ENCODE data around the gene GRK1.

GRK1 gene

DNA sequence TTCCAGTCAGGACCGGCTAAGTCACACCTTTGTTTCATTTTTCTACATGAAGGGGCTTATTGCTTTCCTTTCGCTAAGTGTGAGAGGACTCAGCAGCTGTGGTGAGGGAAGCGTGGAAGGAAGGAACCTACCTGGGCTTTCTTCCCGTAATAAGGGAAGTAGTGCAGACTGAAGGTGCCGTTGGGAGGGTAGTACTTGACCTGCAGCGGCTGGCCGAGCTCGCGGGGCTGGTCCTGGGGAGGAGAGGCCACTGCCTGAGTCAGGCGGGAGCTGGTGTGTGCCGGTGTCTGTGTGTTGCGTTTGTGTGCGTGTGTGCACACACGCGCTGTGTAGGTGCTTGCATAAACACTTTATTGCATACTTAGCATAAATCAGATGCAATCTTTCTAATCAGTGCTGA, 16.7 kb upstream of the GRK1 start:
- DNase-seq (ENCODE audit: low read depth in 2 of 2), result no peak

DNA sequence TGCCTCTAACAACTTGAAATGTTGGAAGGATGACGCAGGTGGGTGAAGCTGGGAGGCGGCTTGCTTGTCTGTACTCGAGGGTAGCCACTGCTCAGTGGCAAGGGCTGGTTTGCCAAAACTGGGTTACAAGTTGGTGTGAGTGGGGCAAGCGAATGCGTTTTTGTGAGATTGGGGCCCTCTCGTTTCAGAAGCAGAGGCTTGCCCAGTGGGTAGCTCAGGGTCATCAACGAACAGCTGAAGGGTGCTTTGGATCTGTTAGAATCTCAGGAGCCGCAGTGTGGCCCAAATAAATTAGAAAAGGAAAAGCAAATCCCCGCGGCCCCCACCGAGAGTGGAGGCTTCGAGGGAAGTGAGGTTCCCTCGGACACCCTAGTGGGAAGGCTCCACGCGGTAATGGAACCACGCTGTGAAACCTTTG, 16.3 kb upstream of the GRK1 start:
- DNase-seq (ENCODE audit: low read depth in 2 of 2), result no peak

DNA sequence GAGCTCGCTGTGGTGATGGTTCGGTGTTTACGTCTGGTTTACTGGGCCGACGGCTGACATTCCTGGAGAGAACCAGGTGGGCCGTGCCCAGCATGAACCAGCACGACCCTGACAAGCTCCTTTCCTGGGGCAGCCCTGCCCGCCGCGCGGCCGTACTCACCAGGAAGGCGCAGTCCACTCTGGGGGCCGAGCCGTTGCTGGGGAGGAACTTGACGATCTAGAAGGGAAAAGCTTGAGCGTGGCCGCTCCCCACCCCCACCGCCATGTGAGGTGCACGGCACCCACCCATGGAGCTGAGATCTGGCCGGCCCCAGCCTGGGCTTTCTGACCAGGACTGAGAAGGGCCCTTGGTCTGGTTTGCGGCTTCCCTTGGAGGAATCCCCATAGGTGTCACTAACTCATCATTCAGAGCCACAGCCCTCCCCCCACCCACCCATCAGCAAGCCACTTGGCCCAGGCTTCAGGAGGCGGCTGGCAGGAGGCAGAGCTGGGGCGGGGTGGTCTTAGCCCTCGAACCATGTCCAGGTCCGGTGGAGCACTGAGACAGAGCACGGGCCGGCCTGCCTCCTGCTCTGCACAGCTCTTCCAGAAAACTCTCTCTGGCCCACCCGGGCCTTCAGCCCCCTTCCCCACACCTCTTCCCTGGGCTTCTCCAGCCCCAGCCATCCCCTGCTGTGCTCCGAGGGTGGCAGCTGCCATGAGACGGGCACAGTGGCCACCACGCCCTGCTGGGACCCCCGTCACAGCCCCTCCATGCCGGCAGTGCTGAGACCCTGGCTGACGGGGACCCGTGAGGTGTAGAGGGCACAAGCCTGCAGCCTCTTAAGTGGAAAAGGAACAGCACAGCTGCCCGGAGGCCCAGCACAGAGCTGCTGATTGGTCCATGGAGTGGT, 15.3 kb upstream of the GRK1 start:
- no peak for DNase-seq (ENCODE audit: low read depth in 2 of 2)

DNA sequence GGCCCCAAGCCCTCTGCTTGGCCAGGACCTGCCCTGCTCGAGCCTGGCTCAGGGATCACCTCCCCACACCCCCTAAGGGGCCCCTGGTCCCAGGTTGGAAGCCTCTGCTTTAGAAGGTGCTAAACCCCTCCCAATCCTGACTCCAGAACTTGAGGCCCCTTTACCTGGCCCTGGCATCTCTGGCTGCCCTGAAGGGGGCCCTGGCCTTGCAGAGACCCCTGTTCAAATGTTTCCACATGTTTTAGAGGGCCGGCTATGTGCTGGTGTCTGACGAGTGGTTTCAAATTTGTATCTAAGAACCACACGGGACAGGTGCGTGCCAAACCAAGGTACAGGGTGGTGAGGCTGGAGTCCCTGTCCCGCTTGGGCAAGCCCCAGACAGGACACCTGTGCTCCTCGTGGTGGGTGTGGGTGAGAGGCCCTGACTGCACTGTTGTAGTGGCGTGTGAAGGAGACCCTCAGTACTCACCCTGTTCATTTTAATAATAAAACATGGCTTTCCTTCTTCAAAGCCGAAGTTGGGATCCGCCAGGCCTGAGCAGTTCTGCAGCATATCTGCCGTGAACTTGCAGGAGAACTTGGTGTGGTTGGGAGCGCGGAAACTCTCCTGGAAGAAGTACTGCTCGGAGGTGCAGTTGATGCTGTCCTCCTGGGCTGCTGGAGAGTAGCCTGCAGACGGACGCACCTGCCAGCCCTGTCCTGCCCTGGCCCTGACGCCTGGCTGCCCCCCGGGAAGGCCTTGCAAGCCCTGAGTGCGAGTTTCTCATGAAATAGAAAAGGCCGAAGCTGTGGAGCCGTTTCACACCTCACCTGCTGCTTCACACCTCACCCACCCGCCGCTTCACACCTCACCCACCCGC, 14.4 kb upstream of the GRK1 start:
- no peak for DNase-seq (ENCODE audit: low read depth in 2 of 2)

DNA sequence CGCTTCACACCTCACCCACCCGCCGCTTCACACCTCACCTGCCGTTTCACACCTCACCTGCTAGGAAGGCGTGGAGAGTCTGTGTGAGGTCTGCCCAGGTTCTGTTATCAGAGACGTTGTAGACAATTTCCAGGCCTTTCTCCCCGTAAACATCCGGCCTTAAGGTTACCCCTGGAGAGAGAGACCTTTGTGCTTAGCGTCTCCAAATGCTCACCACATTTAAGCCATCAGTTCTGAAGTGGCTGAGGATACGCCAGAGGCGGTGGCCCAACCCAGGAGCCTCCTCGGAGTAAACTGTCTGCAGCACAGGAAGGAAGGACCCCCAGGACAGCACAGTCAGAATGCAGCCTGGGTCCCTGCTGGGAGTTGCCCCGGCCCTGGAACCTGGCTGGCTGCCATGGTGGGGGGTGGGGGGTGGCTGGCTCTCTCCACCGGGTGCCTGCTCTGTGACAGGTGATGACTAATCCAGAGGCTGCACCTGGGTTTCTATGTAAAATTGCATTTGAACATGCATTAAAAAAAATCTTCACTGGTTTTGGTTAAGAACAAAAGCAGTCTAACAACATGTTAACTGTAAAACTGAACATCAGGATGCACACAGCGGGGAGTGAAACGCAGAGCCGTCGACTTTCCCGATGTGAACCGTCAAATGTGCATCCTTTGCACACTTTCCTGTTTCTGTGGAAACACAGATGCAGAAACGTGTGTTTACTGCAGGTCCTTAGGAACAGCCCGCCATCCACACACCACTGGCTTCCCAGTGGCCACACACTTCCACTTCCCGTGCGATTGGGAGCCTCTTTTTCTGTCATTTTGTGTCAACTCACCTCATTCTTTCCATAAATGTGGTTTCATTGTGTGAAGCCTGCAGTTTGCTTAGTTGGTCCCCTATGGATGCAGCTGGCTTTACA, 13.5 kb upstream of the GRK1 start:
- DNase-seq (ENCODE audit: low read depth in 2 of 2), result no peak

DNA sequence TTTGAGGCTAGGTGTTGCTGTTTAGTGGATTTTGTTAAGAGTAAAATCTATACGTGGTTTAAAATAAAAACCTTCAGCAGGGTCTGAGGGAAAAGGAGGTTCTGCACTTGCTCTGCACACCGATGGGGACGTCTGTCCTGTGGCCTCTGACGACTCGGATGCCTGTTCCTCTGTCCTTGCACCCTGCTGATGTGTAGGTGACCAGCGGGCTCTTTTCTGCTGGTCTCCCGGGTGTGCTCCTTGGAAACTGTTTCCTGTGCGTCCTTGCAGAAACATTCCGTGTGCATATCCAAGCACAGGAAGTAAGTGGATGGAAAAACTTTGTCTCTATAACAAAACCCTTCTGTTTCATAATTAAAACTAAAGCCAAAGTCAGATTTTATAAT, 12.9 kb upstream of the GRK1 start:
- no peak for DNase-seq (ENCODE audit: low read depth in 2 of 2)

DNA sequence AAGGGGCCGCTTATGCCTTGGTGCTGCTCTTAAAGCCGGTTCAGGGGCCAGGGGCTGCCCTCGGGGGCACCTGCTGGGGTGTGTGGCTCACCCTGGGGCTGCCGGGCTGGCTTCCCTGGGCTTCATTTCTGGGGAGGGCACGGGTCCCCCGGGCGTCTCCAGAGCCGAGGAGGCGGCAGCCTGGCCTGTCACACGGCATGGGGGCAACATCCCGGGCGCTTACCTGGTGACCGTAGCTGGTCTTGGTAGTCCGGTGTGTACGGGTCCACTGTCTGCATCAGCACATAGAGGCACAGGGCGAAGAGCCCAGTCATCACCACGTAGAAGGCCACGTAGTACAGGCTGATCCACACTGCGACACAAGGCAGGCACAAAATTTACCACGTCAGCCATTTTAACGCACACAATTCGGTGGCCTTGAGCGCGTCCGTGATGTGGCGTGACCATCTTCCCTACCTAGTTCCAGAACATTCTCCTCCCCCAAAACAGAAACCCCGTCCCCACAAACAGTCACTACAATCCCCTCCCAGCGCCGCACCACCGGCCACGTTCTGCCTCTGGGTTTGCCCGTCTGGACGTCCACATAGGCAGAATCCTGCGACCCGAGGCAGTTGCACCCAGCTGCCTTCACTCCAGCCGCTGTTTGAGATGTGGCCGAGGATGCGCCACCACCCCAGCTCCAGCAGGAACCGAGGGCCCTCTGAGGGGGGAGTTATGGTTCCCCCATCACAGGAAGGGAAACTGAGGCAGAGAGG, 12.3 kb upstream of the GRK1 start:
- no peak for DNase-seq (ENCODE audit: low read depth in 2 of 2)

DNA sequence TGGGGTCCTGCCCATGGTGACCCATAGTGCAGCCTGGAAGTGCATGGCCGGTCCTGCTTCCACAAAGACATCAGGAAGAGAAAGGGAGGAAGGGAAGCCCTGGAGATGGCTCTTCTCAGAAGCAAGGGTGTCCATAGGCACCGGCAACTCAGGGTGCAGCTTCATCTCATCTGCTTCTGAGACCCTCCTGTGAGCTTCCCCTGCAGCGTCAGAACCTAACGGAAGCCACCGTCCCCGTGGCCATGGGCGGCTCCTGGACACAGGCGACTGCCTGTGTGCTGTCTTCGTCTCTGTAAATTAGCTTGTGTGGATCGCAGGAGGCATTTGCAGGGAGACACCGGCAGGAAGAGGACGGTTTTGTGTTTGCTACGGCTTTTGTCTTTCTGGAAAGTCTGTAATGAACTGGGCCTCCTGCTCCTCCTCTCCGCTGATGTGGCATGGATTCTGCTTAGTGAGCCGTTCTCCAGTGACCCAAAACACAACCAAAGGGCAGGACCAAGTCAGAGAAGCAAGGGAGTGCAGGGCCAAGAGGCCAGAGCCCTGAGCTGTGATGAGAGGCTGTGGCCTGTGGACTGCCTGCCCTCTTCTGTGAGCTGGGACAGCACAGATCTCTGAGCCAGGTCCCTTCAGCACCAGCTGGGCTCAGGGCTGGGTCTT, 11.5 kb upstream of the GRK1 start:
- no peak for DNase-seq (ENCODE audit: low read depth in 2 of 2)

DNA sequence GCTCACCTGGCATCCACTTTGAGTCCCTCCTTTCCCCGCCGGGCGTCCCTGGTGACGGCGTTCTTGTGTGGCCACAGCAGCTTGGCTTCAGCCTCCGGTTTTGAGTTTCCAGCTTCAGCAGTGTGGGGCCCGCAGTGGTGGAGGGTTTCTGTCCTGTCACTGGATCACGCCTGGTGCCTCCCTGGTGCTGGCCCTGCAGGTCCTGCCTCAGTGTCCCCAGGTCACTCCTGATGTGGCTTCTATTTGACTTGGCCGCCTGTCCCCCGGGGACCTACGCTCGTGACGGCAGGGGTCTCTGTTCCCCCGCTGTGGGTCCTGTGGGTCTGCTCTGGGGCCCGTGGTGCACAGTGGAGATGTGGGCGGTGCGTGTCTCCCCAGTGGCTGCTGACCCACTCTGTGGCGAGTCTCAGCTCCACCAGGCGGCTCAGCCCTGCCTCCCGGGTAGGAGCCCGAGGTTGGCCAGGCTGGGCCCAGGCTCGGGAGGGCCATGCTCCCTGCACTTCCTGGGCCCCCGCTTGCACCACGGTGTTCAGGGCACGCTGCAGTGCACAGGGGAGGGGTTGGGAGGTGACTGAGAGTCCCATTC, 10.9 kb upstream of the GRK1 start:
- no peak for DNase-seq (ENCODE audit: low read depth in 2 of 2)

DNA sequence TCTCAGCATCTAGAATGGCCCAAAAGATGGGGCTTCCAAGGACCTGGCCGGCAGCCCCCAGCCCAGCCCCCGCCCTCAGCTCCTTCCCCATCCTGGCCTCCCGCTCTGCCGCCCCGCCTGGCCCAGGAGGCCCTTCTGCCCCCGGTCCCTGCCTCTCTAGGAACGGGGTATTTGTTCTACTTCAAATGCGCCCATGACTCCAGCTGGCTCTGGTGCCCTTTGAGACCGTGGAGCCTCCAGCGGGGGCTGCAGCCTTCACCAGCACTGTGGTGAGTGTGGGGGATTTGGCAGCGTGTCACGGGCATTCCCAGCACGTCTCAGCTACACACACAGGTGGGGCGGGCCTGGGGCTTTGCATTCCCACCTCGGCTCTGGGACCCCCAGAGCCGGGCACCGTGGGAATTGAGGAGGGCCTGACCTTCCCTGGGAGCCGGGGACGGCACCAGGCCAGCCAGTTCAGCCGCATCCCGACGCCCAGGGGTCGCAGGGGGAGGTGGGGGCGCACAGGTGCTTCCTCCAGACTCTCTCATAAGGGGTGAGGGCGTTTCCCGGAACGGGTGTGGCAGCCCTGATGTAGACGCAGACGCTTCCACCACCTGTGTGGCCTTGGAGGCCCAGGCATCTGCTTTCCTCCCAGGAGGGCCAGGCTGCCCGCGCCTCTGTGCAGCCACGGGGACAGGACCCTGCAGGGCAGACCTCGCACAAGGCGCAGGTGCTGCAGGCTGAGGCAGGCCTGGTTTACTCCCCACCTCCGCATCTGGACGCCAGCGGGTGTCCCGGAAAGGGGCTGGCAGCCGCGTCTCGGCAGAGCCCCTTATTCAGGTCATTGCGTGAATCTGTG, 10.0 kb upstream of the GRK1 start:
- DNase-seq (ENCODE audit: low read depth in 2 of 2), result no peak

DNA sequence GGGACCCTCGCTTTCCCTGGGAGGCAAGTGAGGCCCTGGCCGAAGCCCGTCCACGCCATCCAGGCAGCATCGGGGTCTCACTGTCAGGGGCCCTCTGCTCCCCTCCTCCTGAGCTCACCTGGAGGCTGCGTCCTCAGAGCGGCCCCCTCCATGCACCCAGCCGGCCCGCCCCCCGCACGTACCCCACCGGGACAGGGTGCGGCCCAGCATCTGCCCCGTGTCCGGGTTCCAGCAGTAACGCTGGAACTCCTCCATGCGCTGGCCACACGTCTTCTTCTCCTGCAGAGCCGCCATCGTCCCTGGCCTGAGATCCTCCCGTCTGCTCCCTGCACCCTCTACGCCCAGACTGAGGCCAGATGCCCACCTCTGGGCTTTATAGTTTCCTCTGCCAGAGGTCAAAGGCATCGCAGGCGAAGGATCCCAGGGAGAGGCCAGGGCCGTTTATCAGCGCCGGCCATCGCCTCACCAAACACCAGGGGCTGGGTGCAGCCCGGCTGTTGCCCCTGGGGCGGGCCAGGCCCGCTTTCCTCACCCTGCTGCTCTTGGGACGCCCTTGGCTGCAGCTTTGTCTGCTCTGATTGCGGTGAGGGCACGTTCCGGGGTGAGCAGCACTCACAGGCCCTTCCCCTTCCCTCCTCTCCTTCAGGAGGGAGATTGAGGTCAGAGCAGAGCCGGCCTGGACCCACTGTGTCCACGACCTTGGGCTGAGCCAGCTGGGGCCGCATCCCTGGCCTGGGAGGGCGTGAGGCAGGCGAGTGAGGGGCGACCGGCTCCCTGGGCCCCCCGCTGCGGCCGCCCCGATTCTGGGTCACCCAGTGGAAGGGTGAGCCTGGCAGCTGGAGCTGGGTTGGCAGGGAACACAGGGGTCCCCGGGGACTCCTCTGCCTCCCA, 8.9 kb upstream of the GRK1 start, which contains the start of gene ATP4B:
ATP4B (minus strand) TSS at position 348 of the 891 bp plus-strand sequence; CDS start at position 294, 54 bp downstream.
- no peak for DNase-seq (ENCODE audit: low read depth in 2 of 2)

DNA sequence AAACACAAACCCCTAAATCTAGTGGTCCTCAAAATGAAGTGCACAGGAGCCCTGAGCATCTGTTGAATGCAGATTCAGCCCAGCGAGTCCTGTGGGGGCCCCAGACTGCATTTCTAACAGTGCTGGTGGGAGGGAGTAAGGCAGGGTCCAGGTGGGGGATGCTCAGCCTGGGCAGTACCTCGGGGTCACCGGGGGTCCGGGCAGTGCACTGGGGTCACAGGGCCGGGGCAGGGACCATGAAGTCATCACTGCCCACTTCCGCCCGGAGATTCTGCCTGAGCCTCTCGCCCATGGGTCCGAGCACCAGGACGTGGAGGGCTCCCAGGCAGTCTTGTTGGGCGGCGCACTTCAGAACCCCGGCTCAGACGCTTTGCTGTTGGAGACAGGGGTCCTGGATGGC, 8.2 kb upstream of the GRK1 start:
- DNase-seq (ENCODE audit: low read depth in 2 of 2), result no peak

DNA sequence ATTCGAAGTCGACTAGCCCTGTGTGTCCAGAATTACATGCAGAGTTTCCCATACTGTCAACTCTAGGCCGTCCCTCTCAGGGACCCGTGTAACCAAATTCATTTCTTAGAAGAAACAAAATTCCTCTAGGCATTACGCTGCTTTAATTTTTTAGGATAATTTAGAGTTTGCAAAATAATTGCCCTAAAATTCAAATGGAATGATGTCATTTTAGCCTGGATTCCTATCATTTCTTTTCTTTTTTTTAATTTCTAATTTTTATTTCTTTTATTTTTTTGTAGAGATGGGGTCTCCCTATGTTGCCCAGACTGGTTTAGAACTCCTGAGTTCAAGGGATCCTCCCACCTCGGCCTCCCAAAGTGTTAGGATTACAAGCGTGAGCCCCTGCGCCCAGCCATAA, 7.7 kb upstream of the GRK1 start:
- no peak for DNase-seq (ENCODE audit: low read depth in 2 of 2)

DNA sequence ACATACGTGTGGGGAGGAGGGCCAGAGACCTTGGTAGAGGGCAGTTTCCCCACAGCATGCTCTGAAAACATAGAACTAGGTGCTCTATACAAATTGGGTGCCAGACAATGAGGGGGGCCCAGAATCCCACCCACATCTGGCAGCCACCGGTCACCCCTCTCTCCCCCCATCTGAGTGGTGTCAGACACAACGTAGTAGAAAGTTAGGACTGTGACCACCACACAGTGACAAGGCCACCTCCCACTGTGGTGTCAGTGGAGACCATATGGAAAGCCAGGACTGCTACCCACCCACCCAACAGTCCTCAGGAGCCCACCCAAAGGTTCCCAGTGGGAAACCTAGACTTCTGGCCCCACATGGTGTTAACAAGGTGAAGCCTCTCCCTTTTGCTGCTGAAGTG, 7.0 kb upstream of the GRK1 start:
- DNase-seq (ENCODE audit: low read depth in 2 of 2), result no peak

DNA sequence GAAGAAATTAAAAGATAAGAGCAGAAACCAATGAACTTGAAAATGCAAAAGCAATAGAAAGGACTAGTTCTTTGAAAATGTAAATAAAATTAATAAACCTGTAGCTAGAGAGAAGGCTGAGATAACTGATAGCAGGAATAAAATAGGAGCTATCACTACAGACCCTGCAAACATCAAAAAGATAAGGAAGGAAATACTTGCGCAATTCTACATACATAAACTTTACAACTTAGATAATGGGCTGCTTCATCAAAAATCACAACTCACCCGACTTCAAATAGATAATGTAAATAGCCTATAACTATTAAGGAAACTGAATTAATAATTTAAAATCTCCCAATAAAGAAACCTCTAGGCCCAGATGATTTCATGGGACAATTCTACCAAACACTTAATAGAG, 5.5 kb upstream of the GRK1 start:
- no peak for DNase-seq (ENCODE audit: low read depth in 2 of 2)

DNA sequence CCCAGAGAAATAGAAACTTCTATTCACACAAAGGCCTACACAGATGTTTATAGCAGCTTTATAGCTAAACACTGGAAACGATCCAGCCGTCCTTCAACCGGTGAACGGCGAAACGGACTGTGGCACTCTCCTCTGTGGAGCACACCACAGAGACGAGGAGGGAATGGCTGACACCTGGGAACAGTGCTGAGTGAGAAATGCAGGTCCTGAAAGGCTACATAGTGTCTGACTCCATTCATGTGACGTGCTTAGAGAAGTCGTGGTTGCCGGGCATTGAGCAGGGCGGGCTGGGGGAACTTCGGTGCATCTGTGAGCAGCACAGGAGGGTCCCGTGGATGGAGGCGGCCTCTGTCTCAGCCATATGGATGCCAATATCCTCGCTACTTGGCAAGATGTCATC, 3.1 kb upstream of the GRK1 start:
- DNase-seq (ENCODE audit: low read depth in 2 of 2), result no peak

DNA sequence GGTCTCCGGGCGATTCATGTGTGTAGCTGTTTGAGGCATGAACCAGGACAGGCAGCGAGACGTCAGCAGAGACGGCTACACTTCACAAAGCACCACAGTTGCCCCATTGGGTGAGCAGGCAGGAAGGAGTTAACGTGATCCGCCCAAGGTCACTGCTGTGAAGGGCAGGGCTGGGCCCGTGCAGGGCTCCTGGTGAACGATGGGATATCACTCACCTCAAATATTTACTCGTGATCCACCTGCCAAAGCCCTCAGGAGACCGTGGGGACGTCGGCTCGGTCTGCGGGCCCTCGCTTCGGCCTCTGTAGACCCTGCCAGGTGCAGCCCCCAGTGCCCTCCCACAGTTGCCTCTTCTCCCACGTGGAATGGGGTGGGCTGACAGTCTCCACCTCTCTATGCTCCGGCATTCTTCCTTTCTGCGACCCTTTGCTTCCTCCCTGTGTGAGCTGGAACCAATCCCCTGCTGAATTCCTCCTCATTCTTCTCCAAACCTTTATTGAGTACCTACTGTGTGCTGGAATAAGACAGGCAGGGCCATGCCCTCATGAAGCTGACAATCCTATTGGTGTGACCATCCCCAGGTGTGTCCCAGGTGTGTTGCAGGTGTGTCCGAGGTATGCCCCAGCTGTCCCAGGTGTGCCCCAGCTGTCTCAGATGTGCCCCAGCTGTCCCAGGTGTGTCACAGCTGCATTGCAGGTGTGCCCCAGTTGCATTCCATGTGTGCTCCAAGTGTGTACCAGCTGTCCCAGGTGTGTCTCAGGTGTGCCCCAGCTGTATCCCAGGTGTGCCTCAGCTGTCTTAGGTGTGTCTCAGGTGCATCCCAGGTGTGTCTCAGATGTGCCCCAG, 2.0 kb upstream of the GRK1 start:
- DNase-seq (ENCODE audit: low read depth in 2 of 2), result no peak
